DND-41 (cell line): ENCODE measurements around the gene USP34.
A peak's percentile ranks its signal among the peaks of the same experiment; 100 is the strongest.

ENCODE experiments used
- ATAC-seq: fragments of 200-7000 bp; cut with Tn5 transposase; 3 replicates; pipeline ENCODE4 v1.9.1; 2021; ENCODE audit warnings: low read depth; ENCODE audit not compliant: insufficient read depth
- DNase-seq: peaks from one replicate; pipeline ENCODE4 v3.0.0-alpha.2; 2020
- H2AFZ ChIP-seq: 2 replicates; pipeline ENCODE4 v1.6.0; 2012; ENCODE audit warnings: low read depth, low read length
- H3K27ac ChIP-seq: 2 replicates; pipeline ENCODE4 v1.5.1; 2012; ENCODE audit warnings: low read length, inconsistent platforms
- H3K27me3 ChIP-seq: fragments of 200-600 bp; sonication (generic); 2 replicates; pipeline ENCODE4 v1.6.0; 2012; ENCODE audit warnings: low read length, mild to moderate bottlenecking, inconsistent platforms; ENCODE audit not compliant: insufficient read depth, poor library complexity
- H3K36me3 ChIP-seq: 2 replicates; pipeline ENCODE4 v1.5.1; 2012; ENCODE audit warnings: low read length, inconsistent platforms; ENCODE audit not compliant: insufficient read depth
- H3K4me1 ChIP-seq: 2 replicates; pipeline ENCODE4 v1.5.1; 2012; ENCODE audit warnings: mild to moderate bottlenecking, low read length; ENCODE audit not compliant: insufficient read depth
- H3K4me2 ChIP-seq: 2 replicates; pipeline ENCODE4 v1.6.0; 2012; ENCODE audit warnings: mild to moderate bottlenecking, moderate library complexity, low read length, inconsistent platforms; ENCODE audit not compliant: insufficient read depth
- H3K4me3 ChIP-seq, 2 experiments: fragments of 200-600 bp in 1 of 2; shearing (Covaris generic) in 1 of 2; 2 replicates each; pipeline ENCODE4 v1.5.1; 2012 to 2016; ENCODE audit warnings: inconsistent platforms in 2 of 2, low read length in 2 of 2, mild to moderate bottlenecking in 2 of 2, low read depth in 1 of 2, moderate library complexity in 1 of 2
- H3K79me2 ChIP-seq: 2 replicates; pipeline ENCODE4 v1.6.0; 2012; ENCODE audit warnings: low read length, inconsistent platforms; ENCODE audit not compliant: insufficient read depth
- H3K9ac ChIP-seq: 2 replicates; pipeline ENCODE4 v1.6.0; 2012; ENCODE audit warnings: low read depth, mild to moderate bottlenecking, inconsistent platforms, low read length, moderate library complexity
- H3K9me3 ChIP-seq: 2 replicates; pipeline ENCODE4 v1.5.1; 2012; ENCODE audit warnings: low read length, moderate library complexity, mild to moderate bottlenecking, inconsistent platforms; ENCODE audit not compliant: insufficient read depth, severe bottlenecking
- H4K20me1 ChIP-seq: 2 replicates; pipeline ENCODE4 v1.6.0; 2012; ENCODE audit warnings: low read length; ENCODE audit not compliant: insufficient read depth
- CTCF ChIP-seq: IDR thresholded peaks from 2 replicates; pipeline ENCODE4 v1.5.1; 2012; ENCODE audit warnings: borderline replicate concordance, low read length, moderate library complexity, mild to moderate bottlenecking; ENCODE audit not compliant: poor library complexity, severe bottlenecking; ENCODE audit errors: extremely low read depth
- EZH2 ChIP-seq: IDR thresholded peaks from 3 replicates; pipeline ENCODE4 v1.6.1; 2012; ENCODE audit warnings: borderline replicate concordance, low read depth, mild to moderate bottlenecking, moderate library complexity, low read length, inconsistent platforms; ENCODE audit not compliant: severe bottlenecking

USP34 gene

DNA sequence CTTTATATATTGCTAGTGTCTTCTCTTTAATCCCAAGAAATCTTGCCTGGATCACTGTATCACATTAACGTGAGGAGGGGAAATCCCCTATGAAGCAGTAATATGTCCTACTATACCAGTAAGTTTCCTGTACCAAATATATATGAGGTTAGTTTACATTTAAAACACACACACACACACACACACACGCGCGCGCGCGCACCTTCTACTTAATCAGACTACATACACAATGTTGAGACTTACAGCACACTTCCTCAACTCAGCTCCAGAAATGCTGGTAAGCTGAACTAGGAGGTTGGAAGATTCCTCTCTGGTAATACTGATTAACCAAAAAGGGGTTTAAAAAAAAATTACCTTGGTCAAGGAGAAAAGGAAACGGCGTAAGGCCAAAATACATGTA, 49.3 kb downstream of the USP34 start:
- Histone ChIP-seq H3K4me1 (0 out of 2 replicates have a peak, but pooled peaks cover 6% of the 10 kb centered on the region), H4K20me1 (peaks cover 55% of the 10 kb centered on the region), H3K4me3 (no peak overlapping the region), H3K9ac (no peak overlapping the region), H3K27ac (no peak overlapping the region), H3K79me2 (peaks cover 91% of the 10 kb centered on the region), H3K9me3 (no peaks in the 10 kb centered on the region), H3K4me2 (no peak overlapping the region), H3K27me3 (no peaks in the 10 kb centered on the region), H2AFZ (no peak overlapping the region), H3K36me3 (peaks cover 10% of the 10 kb centered on the region; the same call in 1 of the 2 replicates)
- DNase-seq (no peak), ATAC-seq (no peak)
- TF ChIP-seq EZH2 = no peak
- no peak for TF ChIP-seq CTCF

GRCh38 chr2:61420991-61421544, 49.8 kb downstream of the USP34 start:
- peaks cover 10% of the 10 kb centered on the region; the same call in 1 of the 2 replicates for H3K36me3 ChIP-seq
- no peak for TF ChIP-seq CTCF
- TF ChIP-seq EZH2 = no peak
- H3K27ac ChIP-seq = no peak overlapping the region
- 0 out of 2 replicates have a peak, but pooled peaks cover 6% of the 10 kb centered on the region for H3K4me1 ChIP-seq
- no peak overlapping the region for H3K9ac ChIP-seq
- ATAC-seq (no peak), DNase-seq (no peak)
- H3K9me3 ChIP-seq = no peaks in the 10 kb centered on the region
- peaks cover 49% of the 10 kb centered on the region for H4K20me1 ChIP-seq
- H3K27me3 ChIP-seq = no peaks in the 10 kb centered on the region
- H3K4me3 ChIP-seq = no peak overlapping the region
- no peak overlapping the region for H3K4me2 ChIP-seq
- peaks cover 86% of the 10 kb centered on the region for H3K79me2 ChIP-seq
- no peak overlapping the region for H2AFZ ChIP-seq

- DNase-seq = no peak
- H3K9me3 ChIP-seq = no peaks in the 10 kb centered on the region
- H3K4me2 ChIP-seq = no peak overlapping the region
- H3K79me2 ChIP-seq = peaks cover 78% of the 10 kb centered on the region
- H3K27me3 ChIP-seq = no peaks in the 10 kb centered on the region
- no peak overlapping the region for H3K27ac ChIP-seq
- TF ChIP-seq EZH2 = no peak
- no peak for TF ChIP-seq CTCF
- peaks cover 36% of the 10 kb centered on the region; the same call in 1 of the 2 replicates for H4K20me1 ChIP-seq
- ATAC-seq = no peak
- H3K4me1 ChIP-seq = no peaks in the 10 kb centered on the region
- no peak overlapping the region for H2AFZ ChIP-seq
- no peak overlapping the region for H3K4me3 ChIP-seq
- H3K9ac ChIP-seq = no peak overlapping the region
- H3K36me3 ChIP-seq = peaks cover 10% of the 10 kb centered on the region; the same call in 1 of the 2 replicates
Observed at GRCh38 chr2:61419570-61419969, 51.3 kb downstream of the USP34 start.

GRCh38 chr2:61419129-61419528, 51.8 kb downstream of the USP34 start:
- Histone ChIP-seq H4K20me1 (peaks cover 33% of the 10 kb centered on the region; the same call in 1 of the 2 replicates), H3K79me2 (peaks cover 74% of the 10 kb centered on the region), H3K4me3 (no peak overlapping the region), H2AFZ (no peak overlapping the region), H3K9me3 (no peaks in the 10 kb centered on the region), H3K4me2 (no peak overlapping the region), H3K27ac (no peak overlapping the region), H3K27me3 (no peaks in the 10 kb centered on the region), H3K36me3 (peaks cover 10% of the 10 kb centered on the region; the same call in 1 of the 2 replicates), H3K9ac (no peak overlapping the region), H3K4me1 (no peaks in the 10 kb centered on the region)
- TF ChIP-seq CTCF (no peak), EZH2 (no peak)
- ATAC-seq (peak; percentile 72), DNase-seq (no peak)
